Measurements from ENCODE around the gene SPRED2.

DNA sequence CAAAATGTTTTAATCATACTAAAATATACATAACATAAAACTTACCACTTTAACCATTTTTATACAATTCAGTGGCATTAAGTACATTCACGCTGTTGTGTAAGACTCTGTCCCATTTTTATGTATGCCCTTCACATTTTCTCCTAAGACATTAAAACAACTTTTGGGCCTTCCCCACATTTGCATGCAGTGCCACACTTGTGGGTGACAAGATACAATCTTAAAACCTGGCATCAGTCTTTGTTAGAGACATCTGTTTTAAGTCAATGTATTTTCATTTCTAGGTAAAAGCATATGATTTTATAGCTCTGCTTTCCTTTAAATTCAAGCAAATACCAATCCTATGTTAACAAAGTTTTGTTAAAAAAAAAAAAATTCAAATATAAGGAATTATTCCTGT lies 17.3 kb downstream of the SPRED2 start:
- TF ChIP-seq, protein P1, sequence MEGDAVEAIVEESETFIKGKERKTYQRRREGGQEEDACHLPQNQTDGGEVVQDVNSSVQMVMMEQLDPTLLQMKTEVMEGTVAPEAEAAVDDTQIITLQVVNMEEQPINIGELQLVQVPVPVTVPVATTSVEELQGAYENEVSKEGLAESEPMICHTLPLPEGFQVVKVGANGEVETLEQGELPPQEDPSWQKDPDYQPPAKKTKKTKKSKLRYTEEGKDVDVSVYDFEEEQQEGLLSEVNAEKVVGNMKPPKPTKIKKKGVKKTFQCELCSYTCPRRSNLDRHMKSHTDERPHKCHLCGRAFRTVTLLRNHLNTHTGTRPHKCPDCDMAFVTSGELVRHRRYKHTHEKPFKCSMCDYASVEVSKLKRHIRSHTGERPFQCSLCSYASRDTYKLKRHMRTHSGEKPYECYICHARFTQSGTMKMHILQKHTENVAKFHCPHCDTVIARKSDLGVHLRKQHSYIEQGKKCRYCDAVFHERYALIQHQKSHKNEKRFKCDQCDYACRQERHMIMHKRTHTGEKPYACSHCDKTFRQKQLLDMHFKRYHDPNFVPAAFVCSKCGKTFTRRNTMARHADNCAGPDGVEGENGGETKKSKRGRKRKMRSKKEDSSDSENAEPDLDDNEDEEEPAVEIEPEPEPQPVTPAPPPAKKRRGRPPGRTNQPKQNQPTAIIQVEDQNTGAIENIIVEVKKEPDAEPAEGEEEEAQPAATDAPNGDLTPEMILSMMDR (IDR thresholded peaks at IDR 0.05): no peak
- no peak for TF ChIP-seq POLR2A (IDR thresholded peaks at IDR 0.05)

All from esophagus squamous epithelium (tissue), 4 donors.